ENCODE measurements around the gene METTL23.

The METTL23 gene

DNA sequence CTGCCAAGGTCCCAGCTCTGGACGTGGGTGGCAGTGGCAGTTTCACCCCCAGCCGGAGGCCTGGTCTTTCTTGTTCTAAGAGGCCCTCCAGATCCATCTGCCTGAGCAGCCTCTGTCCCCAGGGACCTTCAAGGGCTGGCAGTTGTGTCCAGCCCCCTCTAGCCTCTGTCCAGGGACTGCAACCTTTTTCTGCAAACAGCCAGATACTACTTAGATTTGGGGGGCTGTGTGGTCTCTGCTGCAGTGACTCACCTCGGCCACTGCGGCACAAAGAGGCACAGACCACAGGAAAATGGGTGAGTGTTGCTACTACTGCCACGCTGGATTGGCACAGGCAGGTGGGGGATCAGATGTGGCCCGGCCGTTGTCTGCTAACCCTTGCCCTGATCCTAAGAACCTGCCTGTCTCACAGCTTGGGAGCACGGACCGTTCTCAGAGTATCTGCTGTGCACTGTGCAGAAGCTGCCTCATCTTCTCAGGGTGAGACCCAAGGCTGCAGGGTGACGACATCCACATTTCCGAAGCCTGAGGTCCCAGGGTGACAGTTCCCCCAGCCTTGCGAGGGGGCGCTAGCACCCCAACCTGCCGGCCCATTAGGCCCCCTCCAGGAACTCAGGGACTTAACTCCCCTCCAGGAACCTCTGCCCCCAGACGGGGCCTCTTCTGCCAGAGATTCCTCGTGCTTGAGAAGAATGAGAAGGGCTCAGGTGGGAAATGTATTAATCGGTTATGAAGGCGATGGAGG lies 43.5 kb upstream of the METTL23 start:
- no peak overlapping the region for H3K27ac ChIP-seq
- TF ChIP-seq ZFX (IDR thresholded peaks at IDR 0.05; ENCODE audit: borderline replicate concordance): no peak
- TF ChIP-seq, protein P1, sequence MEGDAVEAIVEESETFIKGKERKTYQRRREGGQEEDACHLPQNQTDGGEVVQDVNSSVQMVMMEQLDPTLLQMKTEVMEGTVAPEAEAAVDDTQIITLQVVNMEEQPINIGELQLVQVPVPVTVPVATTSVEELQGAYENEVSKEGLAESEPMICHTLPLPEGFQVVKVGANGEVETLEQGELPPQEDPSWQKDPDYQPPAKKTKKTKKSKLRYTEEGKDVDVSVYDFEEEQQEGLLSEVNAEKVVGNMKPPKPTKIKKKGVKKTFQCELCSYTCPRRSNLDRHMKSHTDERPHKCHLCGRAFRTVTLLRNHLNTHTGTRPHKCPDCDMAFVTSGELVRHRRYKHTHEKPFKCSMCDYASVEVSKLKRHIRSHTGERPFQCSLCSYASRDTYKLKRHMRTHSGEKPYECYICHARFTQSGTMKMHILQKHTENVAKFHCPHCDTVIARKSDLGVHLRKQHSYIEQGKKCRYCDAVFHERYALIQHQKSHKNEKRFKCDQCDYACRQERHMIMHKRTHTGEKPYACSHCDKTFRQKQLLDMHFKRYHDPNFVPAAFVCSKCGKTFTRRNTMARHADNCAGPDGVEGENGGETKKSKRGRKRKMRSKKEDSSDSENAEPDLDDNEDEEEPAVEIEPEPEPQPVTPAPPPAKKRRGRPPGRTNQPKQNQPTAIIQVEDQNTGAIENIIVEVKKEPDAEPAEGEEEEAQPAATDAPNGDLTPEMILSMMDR (IDR thresholded peaks at IDR 0.05): no peak

DNA sequence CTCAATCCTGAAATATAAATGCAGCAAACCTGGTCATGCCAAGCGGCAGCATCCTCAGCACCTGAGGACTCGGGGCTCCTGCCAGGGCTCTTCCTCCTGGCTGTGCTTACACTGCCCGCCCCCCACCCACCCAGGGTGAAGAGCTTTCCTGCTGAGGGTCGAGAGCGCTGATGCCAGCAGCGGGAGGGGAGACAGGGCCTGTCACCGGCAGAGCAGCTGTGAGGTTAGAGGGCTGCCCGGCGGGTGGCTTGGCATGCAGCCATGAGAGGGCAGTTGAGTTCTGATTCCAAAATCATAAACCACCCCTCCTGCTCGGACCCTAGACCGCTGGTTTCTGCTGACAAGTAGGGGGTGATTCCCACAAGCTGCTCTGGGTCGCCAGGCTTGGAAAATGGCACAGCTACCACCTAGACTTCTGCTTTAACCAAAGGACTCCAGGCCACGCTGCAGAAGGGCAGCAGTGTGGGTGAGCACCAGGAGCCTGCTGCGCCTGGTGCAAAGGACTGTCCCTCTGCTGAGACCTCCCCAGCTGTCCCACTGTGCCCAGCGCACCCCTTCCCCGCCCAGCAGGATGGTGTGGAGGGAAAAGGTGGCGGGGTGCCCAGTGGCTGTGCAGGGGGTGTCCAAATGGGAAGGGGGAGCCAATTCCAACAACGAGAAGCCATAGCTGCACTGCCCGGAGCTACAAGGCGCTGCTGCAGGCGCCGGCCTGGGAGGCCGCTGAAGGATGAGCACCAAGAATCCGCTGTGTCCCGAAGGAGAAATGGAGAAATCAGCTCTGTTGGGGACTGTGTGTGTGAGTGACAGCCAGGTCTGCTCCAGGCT lies 42.5 kb upstream of the METTL23 start:
- TF ChIP-seq, protein P1 (IDR thresholded peaks at IDR 0.05): no peak
- no peak for TF ChIP-seq ZFX (IDR thresholded peaks at IDR 0.05; ENCODE audit: borderline replicate concordance)
- H3K27ac ChIP-seq: no peak overlapping the region

DNA sequence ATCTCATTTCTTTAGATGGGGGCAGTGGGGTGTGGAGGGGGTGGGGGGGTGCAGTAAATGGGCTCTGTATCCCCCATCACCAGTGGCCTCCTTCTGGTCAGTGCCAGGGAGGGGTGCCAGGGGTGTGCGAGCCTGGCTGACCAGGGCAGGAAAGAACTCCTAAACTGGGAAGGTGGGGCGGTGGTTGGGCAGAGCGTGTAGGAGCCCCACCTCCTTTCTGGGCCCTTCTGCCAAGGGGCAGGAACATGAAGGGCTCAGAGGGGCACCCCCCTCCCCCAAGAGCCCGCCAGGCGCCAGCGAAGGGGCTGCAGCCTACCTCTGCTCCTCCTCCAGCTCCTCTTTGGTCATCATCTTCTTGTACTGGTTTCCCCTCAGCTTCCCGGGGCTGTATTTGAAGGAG lies 41.9 kb upstream of the METTL23 start:
- H3K27ac ChIP-seq: no peak overlapping the region
- TF ChIP-seq ZFX (IDR thresholded peaks at IDR 0.05; ENCODE audit: borderline replicate concordance): no peak
- TF ChIP-seq, protein P1 (IDR thresholded peaks at IDR 0.05): no peak

DNA sequence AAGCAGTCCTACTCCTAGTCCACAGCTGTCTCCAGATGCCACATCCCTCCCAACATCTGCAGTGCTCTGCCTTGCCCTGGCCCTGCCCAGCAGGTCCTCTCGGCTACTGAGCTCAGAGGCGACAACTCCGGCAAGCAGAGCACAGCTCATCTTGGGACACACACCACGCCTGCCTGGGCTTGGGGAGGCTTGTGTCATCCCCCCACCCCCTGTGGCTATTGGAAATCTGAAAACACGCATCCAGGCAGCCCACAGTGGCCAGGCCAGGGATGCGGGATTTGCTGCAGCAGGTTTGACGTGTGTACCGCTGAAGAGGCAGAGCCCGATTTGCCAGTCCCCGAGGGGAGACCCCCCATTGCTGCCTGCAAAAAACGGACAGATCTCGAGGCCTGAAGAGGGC lies 41.3 kb upstream of the METTL23 start:
- H3K27ac ChIP-seq: no peak overlapping the region
- TF ChIP-seq, protein P1 (IDR thresholded peaks at IDR 0.05): no peak
- no peak for TF ChIP-seq ZFX (IDR thresholded peaks at IDR 0.05; ENCODE audit: borderline replicate concordance)

DNA sequence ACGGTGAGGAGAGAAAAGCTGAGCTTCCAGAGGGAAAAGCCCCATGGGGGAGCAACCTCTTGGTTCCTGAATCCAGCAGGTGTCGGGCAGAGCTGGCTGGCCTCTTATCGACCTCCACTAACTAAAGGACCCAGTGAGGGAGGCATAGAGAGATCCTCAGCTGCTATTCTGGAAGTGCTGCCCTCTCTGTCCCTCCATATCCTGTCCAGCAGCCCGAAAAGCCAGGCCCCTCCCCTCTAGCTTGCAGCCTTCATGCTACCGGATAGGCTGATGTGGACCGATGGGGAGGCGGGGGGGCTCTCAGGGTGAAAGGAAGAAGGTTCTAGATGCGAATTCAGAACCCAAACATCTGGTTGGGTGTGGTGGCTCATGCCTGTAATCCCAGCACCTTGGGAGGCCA lies 40.8 kb upstream of the METTL23 start:
- TF ChIP-seq ZFX (IDR thresholded peaks at IDR 0.05; ENCODE audit: borderline replicate concordance): no peak
- TF ChIP-seq, protein P1 (IDR thresholded peaks at IDR 0.05): no peak
- H3K27ac ChIP-seq: no peak overlapping the region

DNA sequence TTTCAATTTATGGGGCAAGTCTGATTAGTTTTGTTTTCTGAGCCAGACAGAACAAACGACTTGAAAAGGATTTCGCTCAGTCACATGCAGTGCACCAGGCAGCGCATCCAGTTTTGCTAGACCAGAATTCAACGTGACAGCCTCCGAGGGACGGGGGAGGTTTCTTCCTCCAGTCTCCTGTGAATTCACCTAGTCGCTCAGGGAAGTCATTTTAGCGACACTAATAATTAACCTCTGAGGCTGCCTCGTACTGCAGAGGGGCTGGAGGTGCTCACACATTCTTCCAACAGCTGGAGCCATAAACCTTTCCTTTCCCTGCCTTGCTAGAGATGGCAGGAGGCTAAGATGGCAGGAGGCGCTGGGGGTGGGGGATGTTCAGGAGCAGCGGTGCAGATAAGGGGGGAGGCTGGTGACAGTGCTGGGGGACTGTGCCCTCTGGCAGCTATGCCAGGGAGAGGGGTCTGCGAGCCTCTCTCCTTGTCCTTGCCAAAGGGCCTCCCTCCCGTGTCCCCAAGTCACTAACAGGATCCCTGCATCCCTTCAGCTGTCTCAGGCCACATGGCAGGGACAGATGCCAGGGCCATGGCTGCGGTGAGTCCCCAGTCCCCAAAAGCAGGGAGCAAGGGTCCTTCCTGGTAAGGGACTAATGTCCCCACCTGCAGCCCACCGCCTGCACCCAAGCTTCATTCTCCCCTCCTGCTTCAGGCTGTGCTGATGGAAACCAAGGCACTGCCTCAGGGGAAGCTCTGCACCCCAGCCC lies 39.9 kb upstream of the METTL23 start:
- no peak for TF ChIP-seq ZFX (IDR thresholded peaks at IDR 0.05; ENCODE audit: borderline replicate concordance)
- TF ChIP-seq, protein P1 (IDR thresholded peaks at IDR 0.05): no peak
- no peak overlapping the region for H3K27ac ChIP-seq
